Stimulated activated naive CD4-positive, alpha-beta T cell (primary cell): ENCODE data around the gene ITGA4.
"Not testable (repeated sequence)": the region's sequence is repeated elsewhere in the genome, so short reads cannot be mapped to it uniquely, and the experiment has no call there.

ENCODE experiments used
- DNase-seq, 6 experiments: peaks; one replicate each; lab custom pipeline; 2025; lab: John Stamatoyannopoulos, UW

The ITGA4 gene

DNA sequence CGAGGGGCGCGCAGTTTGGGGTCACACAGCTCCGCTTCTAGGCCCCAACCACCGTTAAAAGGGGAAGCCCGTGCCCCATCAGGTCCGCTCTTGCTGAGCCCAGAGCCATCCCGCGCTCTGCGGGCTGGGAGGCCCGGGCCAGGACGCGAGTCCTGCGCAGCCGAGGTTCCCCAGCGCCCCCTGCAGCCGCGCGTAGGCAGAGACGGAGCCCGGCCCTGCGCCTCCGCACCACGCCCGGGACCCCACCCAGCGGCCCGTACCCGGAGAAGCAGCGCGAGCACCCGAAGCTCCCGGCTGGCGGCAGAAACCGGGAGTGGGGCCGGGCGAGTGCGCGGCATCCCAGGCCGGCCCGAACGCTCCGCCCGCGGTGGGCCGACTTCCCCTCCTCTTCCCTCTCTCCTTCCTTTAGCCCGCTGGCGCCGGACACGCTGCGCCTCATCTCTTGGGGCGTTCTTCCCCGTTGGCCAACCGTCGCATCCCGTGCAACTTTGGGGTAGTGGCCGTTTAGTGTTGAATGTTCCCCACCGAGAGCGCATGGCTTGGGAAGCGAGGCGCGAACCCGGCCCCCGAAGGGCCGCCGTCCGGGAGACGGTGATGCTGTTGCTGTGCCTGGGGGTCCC lies at the start of gene ITGA4:
ITGA4 (plus strand) TSS at position 266 of the 620 bp plus-strand sequence; CDS start at position 535, 269 bp downstream.
- peak; percentile 71 to 88 (median 80) for DNase-seq

DNA sequence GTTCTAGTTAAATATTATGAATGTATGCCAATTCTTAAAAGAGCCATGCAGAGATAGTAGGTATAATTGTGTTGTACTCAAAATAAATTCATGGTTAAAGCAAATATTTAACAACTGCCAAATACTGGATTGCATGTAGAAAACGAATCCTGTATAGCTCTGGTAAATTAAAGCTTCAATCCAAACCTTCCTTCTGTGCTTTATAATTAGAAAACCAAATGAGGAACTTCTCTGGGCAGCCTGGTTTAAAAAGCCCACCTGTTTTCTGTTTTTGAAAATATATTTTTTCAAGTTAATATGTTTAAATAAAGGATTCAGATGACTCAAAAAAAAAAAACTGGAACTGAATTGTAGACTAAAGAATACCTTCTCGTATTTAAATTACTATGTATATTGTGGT lies 48.3 kb upstream of the ITGA4 start:
- no peak for DNase-seq

DNA sequence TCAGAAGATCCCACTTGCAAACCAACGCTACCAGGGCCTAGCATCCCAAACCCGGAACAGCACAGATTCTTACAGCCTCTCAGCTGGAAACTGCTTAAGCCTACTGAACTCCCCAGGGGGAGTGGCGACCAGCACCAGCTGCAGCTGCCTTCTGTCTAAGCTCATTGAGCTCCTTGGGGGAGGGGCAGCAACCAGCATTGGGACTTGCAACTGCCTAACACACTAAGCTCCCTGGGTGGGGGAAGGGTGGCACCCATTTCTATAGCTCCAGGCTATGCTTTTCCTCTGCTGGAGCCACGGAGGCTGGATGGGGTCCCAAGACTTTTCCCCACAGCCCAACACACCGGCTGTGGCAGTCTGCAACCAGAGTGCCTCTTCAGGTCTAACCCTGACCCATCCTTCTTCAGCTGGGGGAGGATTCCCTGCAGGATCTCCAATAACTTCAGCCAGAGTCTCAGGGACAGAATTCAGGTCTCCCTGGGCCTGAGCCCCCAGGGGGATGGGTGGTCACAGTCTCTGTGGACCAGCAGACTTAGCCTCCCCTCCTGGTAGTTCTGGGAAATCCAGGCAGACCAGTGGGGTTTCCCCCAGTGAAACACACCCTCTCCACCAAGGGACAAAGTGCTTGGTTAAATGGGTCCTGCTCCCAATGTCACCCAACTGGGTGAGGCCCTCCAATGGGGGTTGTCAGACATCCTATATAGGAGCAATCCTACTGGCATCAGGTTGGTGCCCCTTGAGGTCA lies 45.9 kb upstream of the ITGA4 start:
- DNase-seq, result no peak

DNA sequence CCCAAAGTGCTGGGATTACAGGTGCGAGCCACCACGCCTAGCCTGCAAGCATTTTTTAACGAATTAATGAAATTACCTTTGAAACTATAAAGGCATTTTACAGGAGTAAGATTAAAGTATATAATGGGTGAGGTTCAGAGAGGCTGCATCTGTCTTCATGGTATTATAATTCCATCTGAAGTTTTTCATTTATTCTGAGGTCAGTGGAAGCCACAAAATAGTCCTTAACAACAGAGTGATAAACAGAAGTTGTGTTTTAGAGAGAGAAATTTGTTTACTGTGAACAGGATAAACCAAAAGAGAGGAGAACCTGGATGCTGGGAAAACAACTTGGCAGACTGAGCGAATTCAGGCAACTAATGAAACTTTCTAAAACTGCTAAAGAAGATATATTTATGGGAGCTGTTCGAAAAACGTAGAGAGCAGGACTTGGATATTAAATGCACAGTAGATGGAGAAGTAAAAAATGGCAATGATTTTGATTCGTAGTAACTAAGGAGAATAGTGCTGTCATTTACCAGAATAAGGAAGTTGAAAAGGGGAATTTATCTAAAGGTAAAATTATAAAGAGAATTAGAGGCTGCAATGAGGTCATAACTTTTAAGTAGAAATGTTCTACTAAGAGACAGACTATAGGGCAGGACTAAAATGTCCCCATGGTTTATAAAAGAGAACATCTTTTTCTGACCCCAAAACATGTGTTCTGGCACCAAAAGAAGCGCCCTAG lies 37.9 kb upstream of the ITGA4 start:
- no peak for DNase-seq

DNA sequence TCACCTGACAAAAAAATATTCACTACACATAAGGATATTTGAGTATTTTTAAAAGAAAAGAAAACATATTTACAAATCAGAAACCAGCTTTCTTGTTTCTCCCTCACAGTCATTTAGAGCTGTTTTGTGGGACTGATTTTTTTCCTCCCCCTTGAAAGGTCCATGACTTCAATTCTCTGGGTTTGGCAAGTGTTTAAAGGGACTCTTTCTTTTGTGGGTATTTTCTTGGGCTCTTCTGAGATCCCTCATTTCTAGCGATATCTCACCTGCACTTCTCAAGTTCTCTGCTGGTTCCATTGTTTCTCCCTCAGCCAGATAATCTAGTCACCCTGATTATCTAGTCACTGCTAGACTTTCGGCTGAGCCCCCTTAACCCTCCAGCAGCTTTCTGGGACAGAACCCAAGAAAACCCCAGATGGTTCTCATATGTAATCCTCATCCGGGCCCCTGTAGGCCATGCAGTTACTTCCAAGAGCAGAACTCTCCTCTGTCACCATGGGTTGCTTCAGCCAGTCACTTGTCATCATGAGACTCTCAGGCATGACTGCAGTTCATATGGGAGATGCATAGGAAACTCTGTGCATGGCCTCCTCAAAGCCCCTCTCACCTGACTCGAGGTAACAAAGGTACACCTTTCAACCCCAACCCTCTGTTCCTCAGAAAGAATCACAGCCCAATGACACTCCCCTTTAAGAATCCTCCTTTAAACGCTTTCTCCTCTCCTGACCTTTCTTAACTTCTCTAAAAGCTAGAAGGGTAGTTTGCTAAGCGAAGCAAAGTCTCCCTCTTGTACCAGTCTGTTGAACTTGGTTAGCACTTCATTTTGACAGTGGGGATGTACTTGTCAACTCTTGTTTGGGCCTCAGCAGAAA lies 36.7 kb upstream of the ITGA4 start:
- no peak for DNase-seq

DNA sequence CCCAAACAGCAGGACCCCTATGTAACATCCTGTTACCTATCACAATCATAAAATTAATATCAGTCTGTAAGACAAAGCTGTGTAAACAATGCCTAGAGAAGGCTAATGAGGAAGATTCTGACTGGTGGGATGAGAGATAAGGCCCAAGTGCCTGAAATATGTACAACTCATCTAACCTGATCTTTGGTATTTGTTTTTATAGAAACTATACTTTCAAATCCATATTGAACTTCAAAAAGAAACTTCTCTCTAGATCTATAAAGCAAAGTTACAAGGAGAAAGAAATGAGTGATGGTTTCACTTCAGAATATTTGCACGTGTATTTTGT lies 36.1 kb upstream of the ITGA4 start:
- DNase-seq, result no peak

GRCh38 chr2:181421464-181421863 lies 35.7 kb upstream of the ITGA4 start:
- no peak for DNase-seq

GRCh38 chr2:181426672-181427071 lies 30.5 kb upstream of the ITGA4 start:
- no peak for DNase-seq

GRCh38 chr2:181430406-181431118 lies 26.6 kb upstream of the ITGA4 start:
- DNase-seq, result peak in 2 of 6 experiments; percentile 15

- DNase-seq, result no peak
Observed at GRCh38 chr2:181431674-181432073, 25.5 kb upstream of the ITGA4 start.

DNA sequence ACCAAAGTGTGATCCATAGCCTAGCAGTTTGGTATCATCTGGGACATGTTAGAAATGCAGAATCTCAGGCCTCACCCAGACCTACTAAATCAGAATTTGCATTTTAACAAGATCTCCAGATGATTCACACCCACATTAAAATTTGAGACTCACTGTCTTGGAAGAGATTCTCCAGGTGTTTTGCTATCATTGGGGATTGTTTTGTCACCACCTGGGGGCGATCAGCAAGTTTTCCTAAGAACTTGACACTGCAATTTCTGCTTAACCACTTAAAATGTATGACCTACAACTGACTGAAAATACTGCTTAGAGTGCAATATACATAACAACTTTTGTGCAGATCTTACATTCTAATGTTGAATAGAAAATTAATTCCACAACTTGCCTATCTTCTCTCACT lies 18.9 kb upstream of the ITGA4 start:
- peak in 1 of 6 experiments; percentile 18 for DNase-seq

DNA sequence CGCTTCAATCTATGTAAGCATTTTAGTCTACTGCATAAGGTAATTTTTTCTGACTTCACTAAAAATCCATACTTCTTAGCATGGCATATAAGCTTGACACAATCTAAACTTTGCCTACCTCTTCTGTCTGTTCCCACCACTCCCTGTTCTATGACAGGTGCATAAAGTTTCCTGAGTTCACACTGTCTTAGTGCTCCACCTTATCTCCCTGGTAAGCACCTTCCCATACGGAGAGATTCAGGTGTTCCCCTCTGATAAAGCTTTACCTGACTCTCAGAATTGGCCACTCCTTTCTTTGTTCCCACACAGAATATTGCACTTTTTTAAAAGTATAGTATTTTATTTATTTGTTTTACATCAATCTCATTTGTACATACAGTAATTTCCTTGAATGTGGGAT lies 16.8 kb upstream of the ITGA4 start:
- no peak for DNase-seq

DNA sequence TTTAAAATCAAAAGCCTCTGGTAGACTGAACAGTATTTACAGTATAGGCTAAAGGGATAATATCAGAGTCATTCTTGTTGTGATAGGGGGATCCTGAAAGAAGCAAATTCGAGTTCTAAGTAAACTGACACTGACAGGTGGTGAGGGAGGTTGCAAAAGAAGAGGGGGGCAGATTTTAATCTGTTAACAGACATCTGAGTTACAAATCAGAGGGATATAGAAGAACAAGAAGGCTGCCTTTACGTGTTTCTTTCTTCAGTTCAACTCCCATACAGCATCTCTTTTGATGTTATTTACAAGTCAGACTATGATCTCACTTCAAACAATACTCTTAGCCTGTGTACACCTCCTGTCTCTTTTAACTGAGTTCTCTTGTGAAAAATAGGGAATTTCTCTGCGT lies 16.3 kb upstream of the ITGA4 start:
- no peak for DNase-seq

GRCh38 chr2:181441670-181442069 lies 15.5 kb upstream of the ITGA4 start:
- no peak for DNase-seq

DNA sequence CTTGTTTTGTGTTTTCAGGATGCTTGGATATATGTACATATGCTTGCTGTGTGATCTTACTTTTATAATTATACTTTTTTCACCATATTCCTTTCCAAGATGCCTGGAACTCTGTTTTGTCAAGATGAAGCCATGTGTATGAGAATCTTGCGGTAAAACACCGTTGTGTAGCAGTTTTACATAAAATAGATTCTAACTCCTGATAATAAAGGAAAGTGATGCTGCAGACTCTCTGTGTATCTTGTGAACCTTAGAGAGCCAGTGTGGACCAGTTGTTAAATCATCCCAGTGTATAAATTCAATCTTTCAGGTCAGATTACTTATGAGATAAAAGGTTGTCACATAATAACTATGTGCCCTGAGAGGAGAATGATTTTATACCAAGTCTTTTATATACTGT lies 12.5 kb upstream of the ITGA4 start:
- no peak for DNase-seq

DNA sequence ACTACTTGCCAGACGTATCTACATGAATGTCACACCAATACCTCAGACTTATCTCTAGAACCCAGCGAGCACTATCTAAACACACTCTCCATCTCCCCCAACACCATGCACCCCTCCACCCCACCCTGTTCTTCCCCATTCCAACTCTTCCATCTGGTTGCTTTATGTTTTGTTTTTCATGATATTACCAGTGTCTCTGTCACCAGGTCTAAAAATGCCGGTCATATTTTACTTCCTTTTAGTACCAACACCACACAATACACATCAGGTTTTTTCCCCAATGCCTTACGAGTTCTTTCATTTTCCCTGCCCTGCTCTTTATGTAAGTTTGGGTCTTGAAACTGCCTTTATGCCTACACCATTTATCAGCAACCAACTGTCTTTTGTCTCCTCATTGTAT lies 10.2 kb upstream of the ITGA4 start:
- DNase-seq, result no peak

- DNase-seq, result not testable (repeated sequence)
Observed at GRCh38 chr2:181449278-181449677, 7.9 kb upstream of the ITGA4 start.

- peak in 1 of 6 experiments; percentile 17 for DNase-seq
Observed at GRCh38 chr2:181454686-181455450, 2.3 kb upstream of the ITGA4 start.

- DNase-seq, result peak; percentile 49 to 88 (median 64)
Observed at GRCh38 chr2:181456660-181457120, 496 bp upstream of the ITGA4 start.

DNA sequence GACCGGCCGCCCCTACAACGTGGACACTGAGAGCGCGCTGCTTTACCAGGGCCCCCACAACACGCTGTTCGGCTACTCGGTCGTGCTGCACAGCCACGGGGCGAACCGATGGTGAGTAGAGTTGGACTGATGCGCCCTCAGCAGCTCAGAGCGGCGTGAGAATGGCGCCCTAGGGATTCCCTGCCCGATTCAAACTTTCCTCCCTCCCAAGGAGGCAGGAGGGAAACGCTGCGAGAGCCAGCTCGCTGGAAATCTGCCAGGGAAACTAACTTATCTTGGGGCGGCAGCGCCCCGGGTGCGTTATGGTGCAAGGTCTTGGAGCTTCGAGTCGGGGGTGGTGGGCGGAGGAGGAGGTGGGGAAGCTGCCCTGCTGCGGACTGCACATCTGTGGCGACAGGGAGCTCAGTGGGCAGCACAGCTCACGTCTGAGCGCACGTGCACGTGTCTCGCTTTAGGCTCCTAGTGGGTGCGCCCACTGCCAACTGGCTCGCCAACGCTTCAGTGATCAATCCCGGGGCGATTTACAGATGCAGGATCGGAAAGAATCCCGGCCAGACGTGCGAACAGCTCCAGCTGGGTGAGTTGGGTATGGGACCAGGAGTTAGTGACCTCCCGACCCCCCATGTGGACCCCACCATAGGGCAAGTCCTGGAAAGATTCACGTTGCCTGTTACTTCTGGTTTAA lies 697 bp downstream of the ITGA4 start:
- peak in 5 of 6 experiments; percentile 19 to 67 (median 43) for DNase-seq
